Measurements from ENCODE around the gene RGS12. TPM values are rescaled to one million over a fixed set of nuclear protein-coding genes. Genes with fewer than 3 reads are reported as not detected.

The RGS12 gene
- total and polyA plus RNA-seq, 2 experiments from 2014 or later, result 19.6 to 22.5 TPM

- Histone ChIP-seq H3K9me2 (replicated peaks; ENCODE audit: insufficient read depth) (no peaks in the 10 kb centered on the region), H2AFZ (no peak overlapping the region), H3K27ac (no peak overlapping the region), H3K79me2 (no peaks in the 10 kb centered on the region), H4K20me1 (ENCODE audit: insufficient read depth, poor library complexity, severe bottlenecking) (no peaks in the 10 kb centered on the region), H3K4me3 (no peak overlapping the region), H3K4me2 (no peak overlapping the region), H3K27me3 (no peaks in the 10 kb centered on the region), H3K36me3 (replicated peaks; ENCODE audit: insufficient read depth, low read depth) (no peaks in the 10 kb centered on the region), H3K4me1 (ENCODE audit: insufficient read depth) (peaks cover 2% of the 10 kb centered on the region), H3K9me3 (ENCODE audit: low read depth) (no peaks in the 10 kb centered on the region)
- DNase-seq (ENCODE audit: low spot score), result no peak
- no peak for TF ChIP-seq CTCF (IDR thresholded peaks at IDR 0.05; ENCODE audit: poor library complexity)
- no peak for TF ChIP-seq EZH2phosphoT487 (IDR thresholded peaks at IDR 0.05; ENCODE audit: low read depth, severe bottlenecking, unreplicated experiment)
- no peak for TF ChIP-seq EZH2 (IDR thresholded peaks at IDR 0.05; ENCODE audit: borderline replicate concordance)
- 91% methylated on average over 32 of the region's 32 CpGs for WGBS (ENCODE audit: low lambda C conversion rate, missing lambda C conversion rate)
These were observed 6.3 kb upstream of the RGS12 start for GRCh38 chr4:3286335-3287175.

GRCh38 chr4:3287271-3287971, 5.4 kb upstream of the RGS12 start:
- Histone ChIP-seq H3K36me3 (replicated peaks; ENCODE audit: insufficient read depth, low read depth) (no peaks in the 10 kb centered on the region), H3K9me2 (replicated peaks; ENCODE audit: insufficient read depth) (no peaks in the 10 kb centered on the region), H3K4me1 (ENCODE audit: insufficient read depth) (peaks cover 4% of the 10 kb centered on the region), H2AFZ (no peak overlapping the region), H4K20me1 (ENCODE audit: insufficient read depth, poor library complexity, severe bottlenecking) (no peaks in the 10 kb centered on the region), H3K4me2 (no peak overlapping the region), H3K4me3 (no peak overlapping the region), H3K27me3 (no peaks in the 10 kb centered on the region), H3K79me2 (no peaks in the 10 kb centered on the region), H3K9me3 (ENCODE audit: low read depth) (no peaks in the 10 kb centered on the region), H3K27ac (no peak overlapping the region)
- TF ChIP-seq CTCF (IDR thresholded peaks at IDR 0.05; ENCODE audit: poor library complexity), result no peak
- no peak for TF ChIP-seq EZH2phosphoT487 (IDR thresholded peaks at IDR 0.05; ENCODE audit: low read depth, severe bottlenecking, unreplicated experiment)
- TF ChIP-seq EZH2 (IDR thresholded peaks at IDR 0.05; ENCODE audit: borderline replicate concordance), result no peak
- no peak for DNase-seq (ENCODE audit: low spot score)
- WGBS (ENCODE audit: low lambda C conversion rate, missing lambda C conversion rate), result 83% methylated on average over 14 of the region's 14 CpGs

GRCh38 chr4:3287972-3288570, 4.8 kb upstream of the RGS12 start:
- Histone ChIP-seq H2AFZ (no peak overlapping the region), H3K4me1 (ENCODE audit: insufficient read depth) (peaks cover 4% of the 10 kb centered on the region), H4K20me1 (ENCODE audit: insufficient read depth, poor library complexity, severe bottlenecking) (no peaks in the 10 kb centered on the region), H3K27me3 (no peaks in the 10 kb centered on the region), H3K9me3 (ENCODE audit: low read depth) (no peaks in the 10 kb centered on the region), H3K9me2 (replicated peaks; ENCODE audit: insufficient read depth) (no peaks in the 10 kb centered on the region), H3K36me3 (replicated peaks; ENCODE audit: insufficient read depth, low read depth) (no peaks in the 10 kb centered on the region), H3K79me2 (no peaks in the 10 kb centered on the region), H3K27ac (no peak overlapping the region), H3K4me3 (no peak overlapping the region), H3K4me2 (no peak overlapping the region)
- 87% methylated on average over 23 of the region's 24 CpGs for WGBS (ENCODE audit: low lambda C conversion rate, missing lambda C conversion rate)
- DNase-seq (ENCODE audit: low spot score), result no peak
- no peak for TF ChIP-seq EZH2phosphoT487 (IDR thresholded peaks at IDR 0.05; ENCODE audit: low read depth, severe bottlenecking, unreplicated experiment)
- TF ChIP-seq CTCF (IDR thresholded peaks at IDR 0.05; ENCODE audit: poor library complexity), result no peak
- no peak for TF ChIP-seq EZH2 (IDR thresholded peaks at IDR 0.05; ENCODE audit: borderline replicate concordance)

All from hepatocyte (in vitro differentiated cells).